ENCODE measurements around the gene HSPG2.

- TF ChIP-seq CTCF (IDR thresholded peaks at IDR 0.05; ENCODE audit: poor library complexity) (no peak), EZH2 (IDR thresholded peaks at IDR 0.05; ENCODE audit: borderline replicate concordance) (no peak)
These were observed 40.2 kb downstream of the HSPG2 start for GRCh38 chr1:21896652-21897532.
